Mammary epithelial cell (primary cell): ENCODE results near the gene KRTAP19-8.

Experiments used
- CTCF ChIP-seq, 2 donors: IDR thresholded peaks in 1 of 2; conservative IDR thresholded peaks in 1 of 2; 2 replicates each; pipeline ENCODE4 v1.5.1; 2011 to 2012; ENCODE audit warnings: inconsistent platforms in 2 of 2, low read length in 2 of 2, mild to moderate bottlenecking in 2 of 2, control low read depth in 1 of 2, low read depth in 1 of 2; ENCODE audit not compliant: insufficient read depth in 1 of 2; ENCODE audit errors: extremely low read depth in 1 of 2
- EZH2 ChIP-seq: IDR thresholded peaks from 2 replicates; pipeline ENCODE4 v1.6.1; 2012; ENCODE audit warnings: low read length, inconsistent platforms, borderline replicate concordance

- TF ChIP-seq CTCF (conservative IDR thresholded peaks at IDR 0.05 in 1 of 2, IDR thresholded peaks at IDR 0.05 in 1 of 2; ENCODE audit: extremely low read depth in 1 of 2, insufficient read depth in 1 of 2, low read depth in 1 of 2, low read length in 2 of 2) = no peak
- no peak for TF ChIP-seq EZH2
Measured at GRCh38 chr21:31030367-31031106, 7.7 kb downstream of the KRTAP19-8 start.
